ENCODE results near the gene TNK2. TPM values are rescaled to one million over a fixed set of nuclear protein-coding genes. Genes with fewer than 3 reads are reported as not detected.

Gene TNK2
- total and polyA plus RNA-seq, 7 donors, result 37.1 to 322 (median 67.1) TPM

GRCh38 chr3:195877767-195878423 lies 30.5 kb downstream of the TNK2 start:
- Histone ChIP-seq H3K9me3 (no peaks in the 10 kb centered on the region), H3K27me3 (ENCODE audit: insufficient read depth in 3 of 3, low read length in 2 of 3) (no peaks in the 10 kb centered on the region), H3K36me3 (ENCODE audit: insufficient read depth in 1 of 2, low read depth in 1 of 2) (peaks cover 5 to 43% of the 10 kb centered on the region in 2 donors), H3K4me1 (peaks cover 10% of the 10 kb centered on the region), H3K27ac (peak overlapping the region; percentile 72), H3K4me3 (no peak overlapping the region)
- 75 to 82% (median 76%) methylated on average over 15 of the region's 15 CpGs for WGBS, 3 donors
- ATAC-seq (no peak), DNase-seq (peak in 1 of 2 donors; percentile 44)
- intact Hi-C loops (cut with DNase I), result no loop called here
- TF ChIP-seq, protein P1, sequence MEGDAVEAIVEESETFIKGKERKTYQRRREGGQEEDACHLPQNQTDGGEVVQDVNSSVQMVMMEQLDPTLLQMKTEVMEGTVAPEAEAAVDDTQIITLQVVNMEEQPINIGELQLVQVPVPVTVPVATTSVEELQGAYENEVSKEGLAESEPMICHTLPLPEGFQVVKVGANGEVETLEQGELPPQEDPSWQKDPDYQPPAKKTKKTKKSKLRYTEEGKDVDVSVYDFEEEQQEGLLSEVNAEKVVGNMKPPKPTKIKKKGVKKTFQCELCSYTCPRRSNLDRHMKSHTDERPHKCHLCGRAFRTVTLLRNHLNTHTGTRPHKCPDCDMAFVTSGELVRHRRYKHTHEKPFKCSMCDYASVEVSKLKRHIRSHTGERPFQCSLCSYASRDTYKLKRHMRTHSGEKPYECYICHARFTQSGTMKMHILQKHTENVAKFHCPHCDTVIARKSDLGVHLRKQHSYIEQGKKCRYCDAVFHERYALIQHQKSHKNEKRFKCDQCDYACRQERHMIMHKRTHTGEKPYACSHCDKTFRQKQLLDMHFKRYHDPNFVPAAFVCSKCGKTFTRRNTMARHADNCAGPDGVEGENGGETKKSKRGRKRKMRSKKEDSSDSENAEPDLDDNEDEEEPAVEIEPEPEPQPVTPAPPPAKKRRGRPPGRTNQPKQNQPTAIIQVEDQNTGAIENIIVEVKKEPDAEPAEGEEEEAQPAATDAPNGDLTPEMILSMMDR (IDR thresholded peaks at IDR 0.05), result no peak

- H3K27ac ChIP-seq, result peak overlapping the region; percentile 72
- H3K4me3 ChIP-seq, result no peak overlapping the region
- H3K36me3 ChIP-seq (ENCODE audit: insufficient read depth in 1 of 2, low read depth in 1 of 2), result peaks cover 5 to 42% of the 10 kb centered on the region in 2 donors
- WGBS, 3 donors, result 89 to 95% (median 89%) methylated on average over 10 of the region's 10 CpGs
- intact Hi-C loops (cut with DNase I), result no loop called here
- TF ChIP-seq, protein P1 (IDR thresholded peaks at IDR 0.05), result no peak
- DNase-seq (peak in 1 of 2 donors; percentile 38), ATAC-seq (peak in 1 of 4 donors; percentile 0)
- peaks cover 10% of the 10 kb centered on the region for H3K4me1 ChIP-seq
- no peaks in the 10 kb centered on the region for H3K27me3 ChIP-seq (ENCODE audit: insufficient read depth in 3 of 3, low read length in 2 of 3)
- no peaks in the 10 kb centered on the region for H3K9me3 ChIP-seq
Observed at GRCh38 chr3:195877136-195877715, 31.1 kb downstream of the TNK2 start.

- peak overlapping the region; percentile 31 for H3K4me3 ChIP-seq
- DNase-seq (peak; percentile 81 to 93), ATAC-seq (peak; percentile 90 to 96 (median 93))
- peaks cover 10% of the 10 kb centered on the region for H3K4me1 ChIP-seq
- peaks cover 5 to 43% of the 10 kb centered on the region in 2 donors for H3K36me3 ChIP-seq (ENCODE audit: insufficient read depth in 1 of 2, low read depth in 1 of 2)
- TF ChIP-seq, protein P1 (IDR thresholded peaks at IDR 0.05), result no peak
- H3K27ac ChIP-seq, result peak overlapping the region; percentile 72
- intact Hi-C loops (cut with DNase I), result no loop called here
- 49 to 61% (median 52%) methylated on average over 27 to 28 of the region's 28 CpGs for WGBS, 3 donors
- H3K27me3 ChIP-seq (ENCODE audit: insufficient read depth in 3 of 3, low read length in 2 of 3), result no peaks in the 10 kb centered on the region
- no peaks in the 10 kb centered on the region for H3K9me3 ChIP-seq
Observed at GRCh38 chr3:195876297-195877064, 31.9 kb downstream of the TNK2 start.

DNA sequence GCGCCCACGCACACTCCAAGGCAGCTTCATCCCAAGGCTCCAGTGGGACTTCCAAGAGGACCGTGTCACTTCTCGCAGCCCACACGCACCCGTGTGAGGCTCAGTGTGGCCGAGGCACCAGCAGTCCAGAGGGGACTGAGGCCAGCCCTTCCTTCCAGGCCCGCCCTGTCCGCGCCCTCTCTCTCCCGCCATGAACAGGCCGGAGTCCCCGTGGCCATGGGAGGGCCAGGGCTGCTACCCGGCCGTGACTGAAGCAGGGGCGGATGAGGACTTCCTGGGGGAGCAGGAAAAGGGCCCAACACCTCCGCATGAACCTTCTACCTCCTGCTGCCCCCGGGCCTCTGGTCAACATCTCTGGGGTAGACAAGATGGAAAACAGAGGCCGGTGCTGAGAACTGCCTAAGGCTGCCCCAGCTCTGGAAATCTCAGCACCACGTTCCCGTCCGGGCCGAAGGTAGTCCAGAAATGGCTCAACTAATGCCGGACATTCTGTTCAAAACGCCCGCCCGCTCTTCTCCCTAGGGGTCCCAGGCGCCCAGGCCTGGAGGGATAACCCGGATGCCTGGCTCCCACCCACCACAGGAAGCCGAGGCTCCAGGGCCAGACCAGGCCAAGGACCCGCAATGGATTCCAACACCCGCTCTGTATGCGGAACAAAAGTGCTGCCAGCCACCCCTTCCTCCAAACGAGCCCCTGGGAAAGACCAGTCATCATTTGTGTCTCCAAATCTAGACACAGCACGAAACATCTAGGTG lies 32.7 kb downstream of the TNK2 start:
- 86 to 87% (median 86%) methylated on average over 34 to 35 of the region's 35 CpGs for WGBS, 3 donors

More for the DNA sequence above, 32.7 kb downstream of the TNK2 start:
- intact Hi-C loops (cut with DNase I), result no loop called here
- Histone ChIP-seq H3K4me3 (peak overlapping the region; percentile 31), H3K27ac (peak overlapping the region; percentile 72), H3K36me3 (ENCODE audit: insufficient read depth in 1 of 2, low read depth in 1 of 2) (peaks cover 7 to 48% of the 10 kb centered on the region in 2 donors), H3K4me1 (peaks cover 10% of the 10 kb centered on the region), H3K27me3 (ENCODE audit: insufficient read depth in 3 of 3, low read length in 2 of 3) (no peaks in the 10 kb centered on the region), H3K9me3 (no peaks in the 10 kb centered on the region)
- DNase-seq (peak in 1 of 2 donors; percentile 59), ATAC-seq (no peak)
- TF ChIP-seq, protein P1 (IDR thresholded peaks at IDR 0.05), result no peak

All from psoas muscle (tissue), 8 donors.